HCT116 (cell line): Measurements from ENCODE around the gene CDK14.

Experiments
- CTCF ChIP-seq, 3 experiments: fragments of 200-600 bp in 1 of 3; sonication (generic) in 1 of 3; IDR thresholded peaks in 2 of 3; conservative IDR thresholded peaks in 1 of 3; 2 replicates each; pipeline ENCODE4 v1.5.1; 2012 to 2017; ENCODE audit warnings: low read depth in 2 of 3, low read length in 2 of 3, antibody characterized with exemption in 1 of 3, borderline replicate concordance in 1 of 3, control low read depth in 1 of 3, mild to moderate bottlenecking in 1 of 3, mixed read lengths in 1 of 3, mixed run types in 1 of 3, moderate library complexity in 1 of 3; ENCODE audit not compliant: insufficient read depth in 1 of 3
- MAX ChIP-seq: IDR thresholded peaks from 2 replicates; pipeline ENCODE4 v1.6.1; 2012
- RAD21 ChIP-seq: IDR thresholded peaks from 2 replicates; pipeline ENCODE4 v1.6.1; 2012; ENCODE audit warnings: low read depth, mild to moderate bottlenecking
- ZNF274 ChIP-seq: fragments of 200-500 bp; sonication (Bioruptor generic); IDR thresholded peaks from 2 replicates; pipeline ENCODE4 v1.6.1; 2014; ENCODE audit warnings: mild to moderate bottlenecking, low read depth, low read length, inconsistent platforms

GRCh38 chr7:91128683-91129348 lies 532.7 kb downstream of the CDK14 start:
- TF ChIP-seq CTCF (IDR thresholded peaks at IDR 0.05 in 2 of 3, conservative IDR thresholded peaks at IDR 0.05 in 1 of 3; ENCODE audit: borderline replicate concordance in 1 of 3, insufficient read depth in 1 of 3, low read depth in 2 of 3, low read length in 2 of 3) (no peak), ZNF274 (no peak), RAD21 (no peak), MAX (no peak)
